Caco-2 (cell line): ENCODE data around the gene CDKN2AIPNL. TPM values are rescaled to one million over a fixed set of nuclear protein-coding genes. Genes with fewer than 3 reads are reported as not detected.

Source experiments
- BruUV-seq: library from RNA; stranded (reverse); fragments of 400-500 nt; replicated peaks from 2 replicates; lab custom pipeline; 2021; lab: Mats Ljungman, UMichigan
- CTCF ChIA-PET: fragments of 300-600 bp; sonication (Branson Sonifier 250); formaldehyde crosslinking; loops from one replicate; lab custom pipeline; 2022; ENCODE audit warnings: antibody characterized with exemption; lab: Charles Lee
- POLR2A ChIA-PET: fragments of 300-600 bp; sonication (Branson Sonifier 250); formaldehyde crosslinking; loops from one replicate; lab custom pipeline; 2022; ENCODE audit warnings: antibody characterized with exemption; lab: Charles Lee
- DNase-seq, 2 experiments: peaks; one replicate each; pipeline versions ENCODE4 v3.0.0 to v3.0.0-alpha.2; 2020 to 2022
- H3K27me3 ChIP-seq: replicated peaks from 2 replicates; pipeline ENCODE4 v1.6.0; 2011; ENCODE audit warnings: low read length; ENCODE audit not compliant: control insufficient read depth, insufficient read depth
- H3K36me3 ChIP-seq: 2 replicates; pipeline ENCODE4 v1.5.1; 2011; ENCODE audit warnings: low read length; ENCODE audit not compliant: control insufficient read depth, insufficient read depth
- H3K4me1 ChIP-seq: fragments of 250-450 bp; sonication (Bioruptor Pico); 2 replicates; pipeline ENCODE4 v1.5.1; 2020; ENCODE audit warnings: mild to moderate bottlenecking
- H3K4me3 ChIP-seq: 2 replicates; pipeline ENCODE4 v1.5.1; 2011; ENCODE audit warnings: low read depth, mild to moderate bottlenecking, control low read depth, low read length
- H3K9me3 ChIP-seq: fragments of 250-450 bp; sonication (Bioruptor Pico); 2 replicates; pipeline ENCODE4 v1.5.1; 2020; ENCODE audit warnings: mild to moderate bottlenecking, moderate library complexity
- H3K27ac Mint-ChIP-seq: one replicate; pipeline ENCODE4 v1.8.0; 2022; ENCODE audit warnings: mixed read lengths; ENCODE audit not compliant: unreplicated experiment
- H3K27me3 Mint-ChIP-seq: one replicate; pipeline ENCODE4 v1.8.0; 2022; ENCODE audit warnings: mixed read lengths; ENCODE audit not compliant: insufficient read depth, unreplicated experiment
- H3K36me3 Mint-ChIP-seq: one replicate; pipeline ENCODE4 v1.8.0; 2022; ENCODE audit warnings: mild to moderate bottlenecking, mixed read lengths; ENCODE audit not compliant: insufficient read depth, unreplicated experiment
- H3K4me1 Mint-ChIP-seq: one replicate; pipeline ENCODE4 v1.8.0; 2022; ENCODE audit warnings: low read depth, mixed read lengths; ENCODE audit not compliant: unreplicated experiment
- H3K4me3 Mint-ChIP-seq: one replicate; pipeline ENCODE4 v1.8.0; 2022; ENCODE audit warnings: mild to moderate bottlenecking, moderate library complexity, mixed read lengths; ENCODE audit not compliant: unreplicated experiment
- H3K9me3 Mint-ChIP-seq: one replicate; pipeline ENCODE4 v1.8.0; 2022; ENCODE audit warnings: mixed read lengths; ENCODE audit not compliant: unreplicated experiment
- intact Hi-C: fragments of 100-400 bp; cut with micrococcal nuclease; formaldehyde crosslinking; loops from one replicate; pipeline ENCODE4 v1.10.0; 2022; ENCODE audit not compliant: unreplicated experiment
- total RNA-seq: library from RNA; stranded (reverse); gene quantifications from 2 replicates; pipeline ENCODE4 v1.2.3, GENCODE V29; 2022
- TF ChIP-seq, protein P1 (sequence below), 2 experiments: fragments of 200-600 bp in 1 of 2; IDR thresholded peaks; 1 replicate in 1 of 2; 2 replicates in 1 of 2; pipeline versions ENCODE4 v1.5.1 to v1.8.0; 2011 to 2022; ENCODE audit warnings: antibody characterized with exemption in 1 of 2, control low read depth in 1 of 2, inconsistent platforms in 1 of 2, low read depth in 1 of 2, low read length in 1 of 2, mild to moderate bottlenecking in 1 of 2, moderate library complexity in 1 of 2; ENCODE audit not compliant: insufficient read depth in 1 of 2, severe bottlenecking in 1 of 2, unreplicated experiment in 1 of 2

Gene CDKN2AIPNL
- total RNA-seq, 1 experiment from 2014 or later, result 53.2 TPM

DNA sequence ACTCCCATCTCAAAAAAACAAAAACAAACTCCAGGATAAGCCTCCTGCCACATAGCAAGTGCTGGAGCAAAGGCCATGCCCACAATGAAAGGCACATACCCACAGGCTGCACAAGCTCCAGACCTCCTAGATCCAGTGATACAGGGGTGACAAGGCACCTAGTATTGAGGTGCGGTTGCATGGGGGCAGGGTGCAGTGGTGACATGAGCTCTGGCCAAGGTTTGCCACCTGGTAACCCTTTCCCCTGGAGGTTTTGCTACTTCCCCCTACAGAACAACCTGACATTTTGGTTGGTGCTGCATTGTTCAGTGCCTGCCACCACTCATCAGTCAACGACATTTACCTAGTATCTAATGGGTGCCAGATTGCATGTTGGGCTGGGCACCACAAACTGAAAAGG lies 14.5 kb downstream of the CDKN2AIPNL start:
- intact Hi-C loops, result loop anchor here (5.0 kb wide), 1 partner anchor 185 kb away; no protein-coding TSS in a partner anchor
- ChIA-PET CTCF (no interaction called here), POLR2A (no interaction called here)
- Histone ChIP-seq H3K36me3 (peaks cover 3% of the 10 kb centered on the region), H3K4me1 (peaks cover 12% of the 10 kb centered on the region), H3K9me3 (no peaks in the 10 kb centered on the region), H3K4me3 (no peak overlapping the region), H3K27me3 (no peaks in the 10 kb centered on the region)
- TF ChIP-seq, protein P1, sequence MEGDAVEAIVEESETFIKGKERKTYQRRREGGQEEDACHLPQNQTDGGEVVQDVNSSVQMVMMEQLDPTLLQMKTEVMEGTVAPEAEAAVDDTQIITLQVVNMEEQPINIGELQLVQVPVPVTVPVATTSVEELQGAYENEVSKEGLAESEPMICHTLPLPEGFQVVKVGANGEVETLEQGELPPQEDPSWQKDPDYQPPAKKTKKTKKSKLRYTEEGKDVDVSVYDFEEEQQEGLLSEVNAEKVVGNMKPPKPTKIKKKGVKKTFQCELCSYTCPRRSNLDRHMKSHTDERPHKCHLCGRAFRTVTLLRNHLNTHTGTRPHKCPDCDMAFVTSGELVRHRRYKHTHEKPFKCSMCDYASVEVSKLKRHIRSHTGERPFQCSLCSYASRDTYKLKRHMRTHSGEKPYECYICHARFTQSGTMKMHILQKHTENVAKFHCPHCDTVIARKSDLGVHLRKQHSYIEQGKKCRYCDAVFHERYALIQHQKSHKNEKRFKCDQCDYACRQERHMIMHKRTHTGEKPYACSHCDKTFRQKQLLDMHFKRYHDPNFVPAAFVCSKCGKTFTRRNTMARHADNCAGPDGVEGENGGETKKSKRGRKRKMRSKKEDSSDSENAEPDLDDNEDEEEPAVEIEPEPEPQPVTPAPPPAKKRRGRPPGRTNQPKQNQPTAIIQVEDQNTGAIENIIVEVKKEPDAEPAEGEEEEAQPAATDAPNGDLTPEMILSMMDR (IDR thresholded peaks at IDR 0.05; ENCODE audit: insufficient read depth in 1 of 2, low read depth in 1 of 2, low read length in 1 of 2, severe bottlenecking in 1 of 2, unreplicated experiment in 1 of 2), result no peak
- H3K4me3 Mint-ChIP-seq, result no peak overlapping the region
- no peaks in the 10 kb centered on the region for H3K9me3 Mint-ChIP-seq
- DNase-seq, result no peak
- BruUV-seq, result no TSS peak
- no peak overlapping the region for H3K27ac Mint-ChIP-seq
- H3K36me3 Mint-ChIP-seq, result peaks cover 62% of the 10 kb centered on the region
- peaks cover 11% of the 10 kb centered on the region for H3K4me1 Mint-ChIP-seq
- H3K27me3 Mint-ChIP-seq, result no peaks in the 10 kb centered on the region

GRCh38 chr5:134396274-134396673 lies 15.4 kb downstream of the CDKN2AIPNL start:
- no peaks in the 10 kb centered on the region for H3K27me3 Mint-ChIP-seq
- H3K9me3 Mint-ChIP-seq, result no peaks in the 10 kb centered on the region
- Histone ChIP-seq H3K36me3 (peaks cover 3% of the 10 kb centered on the region), H3K27me3 (no peaks in the 10 kb centered on the region), H3K9me3 (no peaks in the 10 kb centered on the region), H3K4me1 (peaks cover 12% of the 10 kb centered on the region), H3K4me3 (no peak overlapping the region)
- DNase-seq, result peak in 1 of 2 experiments; percentile 56
- BruUV-seq, result no TSS peak
- intact Hi-C loops, result loop anchor here (5.0 kb wide), 1 partner anchor 186 kb away; no protein-coding TSS in a partner anchor
- H3K4me1 Mint-ChIP-seq, result peaks cover 11% of the 10 kb centered on the region
- no peak overlapping the region for H3K27ac Mint-ChIP-seq
- POLR2A ChIA-PET, result interaction anchor here (1.8 kb wide), 1 partner anchor 115 kb away, joined by 4 read pairs; no protein-coding TSS in a partner anchor
- TF ChIP-seq, protein P1 (IDR thresholded peaks at IDR 0.05; ENCODE audit: insufficient read depth in 1 of 2, low read depth in 1 of 2, low read length in 1 of 2, severe bottlenecking in 1 of 2, unreplicated experiment in 1 of 2), result no peak
- peaks cover 62% of the 10 kb centered on the region for H3K36me3 Mint-ChIP-seq
- CTCF ChIA-PET, result interaction anchor here (0.9 kb wide), 1 partner anchor 191 kb away, joined by 4 read pairs; no protein-coding TSS in a partner anchor
- no peak overlapping the region for H3K4me3 Mint-ChIP-seq

- Mint-ChIP-seq H3K27ac (no peak overlapping the region), H3K4me1 (peaks cover 11% of the 10 kb centered on the region), H3K27me3 (no peaks in the 10 kb centered on the region), H3K4me3 (no peak overlapping the region), H3K9me3 (no peaks in the 10 kb centered on the region), H3K36me3 (peaks cover 72% of the 10 kb centered on the region)
- H3K4me3 ChIP-seq, result no peak overlapping the region
- intact Hi-C loops, result loop anchor here (5.0 kb wide), 1 partner anchor 187 kb away; no protein-coding TSS in a partner anchor
- TF ChIP-seq, protein P1 (IDR thresholded peaks at IDR 0.05; ENCODE audit: insufficient read depth in 1 of 2, low read depth in 1 of 2, low read length in 1 of 2, severe bottlenecking in 1 of 2, unreplicated experiment in 1 of 2), result no peak
- H3K36me3 ChIP-seq, result peaks cover 3% of the 10 kb centered on the region
- H3K4me1 ChIP-seq, result peaks cover 12% of the 10 kb centered on the region
- no TSS peak for BruUV-seq
- ChIA-PET CTCF (no interaction called here), POLR2A (interaction anchor here (1.0 to 1.8 kb wide), 2 partner anchors 16 to 117 kb away, joined by 4 read pairs; no protein-coding TSS in a partner anchor)
- H3K27me3 ChIP-seq, result no peaks in the 10 kb centered on the region
- no peak for DNase-seq
- no peaks in the 10 kb centered on the region for H3K9me3 ChIP-seq
Observed at GRCh38 chr5:134394932-134395331, 16.7 kb downstream of the CDKN2AIPNL start.
